Smooth muscle cell of the brain vasculature (primary cell): Measurements from ENCODE around the gene DMAC2L.
"Not testable (repeated sequence)": the region's sequence is repeated elsewhere in the genome, so short reads cannot be mapped to it uniquely, and the experiment has no call there.

Source experiments
- DNase-seq: peaks from one replicate; pipeline ENCODE4 v3.0.0-alpha.2; 2012; ENCODE audit warnings: low read depth, low spot score

DMAC2L gene, protein sequence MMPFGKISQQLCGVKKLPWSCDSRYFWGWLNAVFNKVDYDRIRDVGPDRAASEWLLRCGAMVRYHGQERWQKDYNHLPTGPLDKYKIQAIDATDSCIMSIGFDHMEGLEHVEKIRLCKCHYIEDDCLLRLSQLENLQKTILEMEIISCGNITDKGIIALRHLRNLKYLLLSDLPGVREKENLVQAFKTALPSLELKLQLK

DNA sequence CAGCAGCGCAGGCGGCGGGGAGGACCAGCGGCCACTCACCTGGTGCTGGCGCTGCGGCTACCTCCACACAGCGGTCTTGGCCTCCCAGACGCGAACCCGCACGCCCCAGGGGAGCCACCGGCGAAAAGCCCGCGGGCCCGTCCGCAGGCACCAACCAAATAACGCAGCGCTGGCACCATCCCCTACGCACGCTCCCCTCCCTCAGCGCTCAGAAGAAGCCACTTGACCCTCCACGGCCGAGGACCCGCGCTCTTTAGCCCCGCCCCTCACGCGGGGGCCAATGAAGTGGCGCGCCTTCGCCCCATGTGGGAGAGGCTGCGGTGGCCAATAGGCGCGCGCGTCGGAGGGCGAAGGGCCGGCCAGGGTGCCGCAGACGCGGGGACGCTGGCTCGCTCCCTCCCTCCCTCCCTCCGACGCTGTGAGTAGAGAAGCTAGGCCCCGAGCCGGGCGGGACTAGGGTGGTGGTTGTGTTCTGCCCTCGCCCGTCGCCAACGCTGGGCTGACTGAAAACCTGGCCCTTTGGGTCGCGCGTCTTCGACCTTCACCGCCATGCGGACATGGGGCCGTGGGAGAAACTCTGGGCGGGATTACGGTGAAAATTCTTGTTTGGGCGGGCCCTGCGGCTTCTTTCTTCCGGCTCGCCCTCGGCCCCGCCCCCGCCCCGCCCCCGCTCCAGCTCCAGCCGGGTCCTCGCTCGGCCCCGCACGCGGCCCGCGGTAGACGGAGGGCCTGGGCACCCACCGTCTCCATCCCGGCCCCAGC lies at the start of gene DMAC2L, which contains the start of gene L2HGDH:
Gene DMAC2L (plus strand): TSS at position 353 of the 762 bp plus-strand sequence. CDS start 9,164 bp downstream, outside the sequence.
Gene L2HGDH (minus strand): TSS at position 258 of the 762 bp plus-strand sequence. CDS start 79 bp downstream, at position 179.
- peak; percentile 83 for DNase-seq

GRCh38 chr14:50262865-50263264 lies 49.3 kb upstream of the DMAC2L start:
- DNase-seq = no peak

DNA sequence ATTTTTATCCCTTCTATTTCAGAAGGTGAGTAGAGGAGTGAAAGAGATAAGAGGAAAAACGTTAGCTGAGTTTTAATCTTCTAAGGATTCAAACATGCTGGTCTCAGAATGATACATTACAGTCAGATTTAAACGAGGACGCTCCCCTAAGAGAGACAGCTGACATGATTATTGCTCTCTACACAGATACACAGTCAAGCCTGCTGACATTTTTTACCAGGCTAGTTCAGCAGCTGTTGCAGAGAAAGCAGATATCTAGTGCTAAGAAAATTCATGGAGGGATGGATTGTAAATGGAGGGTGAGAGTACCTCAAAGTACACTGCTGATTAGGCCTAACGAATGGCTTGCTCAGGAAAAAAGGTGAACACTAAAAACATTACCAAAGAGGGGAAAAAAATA lies 48.8 kb upstream of the DMAC2L start:
- DNase-seq = no peak

DNA sequence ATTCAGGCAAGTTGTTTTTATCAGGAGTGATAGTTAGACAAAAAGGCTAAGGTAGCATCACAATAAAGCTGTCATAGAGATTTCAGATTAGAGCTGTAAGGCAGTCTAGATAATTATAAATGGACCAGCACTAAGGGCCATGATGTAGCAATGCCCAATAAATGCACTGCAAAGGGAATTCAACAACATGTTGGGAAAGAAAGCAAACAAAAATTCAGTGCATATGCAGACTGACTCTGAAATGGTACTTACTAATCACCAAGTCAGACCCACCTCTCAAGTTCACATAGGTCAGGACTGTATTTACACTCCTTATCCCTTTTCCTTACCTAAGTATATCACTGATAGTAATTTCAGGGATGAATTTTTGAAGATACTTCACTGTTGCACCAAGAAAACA lies 47.1 kb upstream of the DMAC2L start:
- no peak for DNase-seq

GRCh38 chr14:50270932-50271331 lies 41.2 kb upstream of the DMAC2L start:
- DNase-seq = no peak

GRCh38 chr14:50272498-50272897 lies 39.6 kb upstream of the DMAC2L start:
- no peak for DNase-seq

DNA sequence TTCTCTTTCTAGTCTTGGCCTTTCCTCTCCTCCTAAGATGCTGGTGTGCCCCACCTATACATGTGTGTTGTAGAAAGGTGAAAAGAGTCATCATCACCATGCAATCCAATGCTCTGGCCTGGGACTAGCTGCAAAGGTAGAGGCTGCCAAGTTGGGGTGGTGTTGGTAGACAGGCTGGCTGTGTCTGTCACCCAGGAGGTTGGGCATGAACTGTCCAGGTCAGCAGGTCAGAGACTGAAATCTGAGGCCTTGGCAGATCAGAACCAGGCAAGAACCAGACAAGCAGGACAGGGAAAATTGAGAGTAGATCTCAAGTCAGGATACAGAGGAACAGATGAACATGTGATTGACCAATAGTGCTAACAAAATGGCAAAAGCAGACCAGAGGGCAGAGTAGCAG lies 26.3 kb upstream of the DMAC2L start:
- DNase-seq = no peak

- DNase-seq = no peak
These were observed 24.0 kb upstream of the DMAC2L start for GRCh38 chr14:50288146-50288545.

DNA sequence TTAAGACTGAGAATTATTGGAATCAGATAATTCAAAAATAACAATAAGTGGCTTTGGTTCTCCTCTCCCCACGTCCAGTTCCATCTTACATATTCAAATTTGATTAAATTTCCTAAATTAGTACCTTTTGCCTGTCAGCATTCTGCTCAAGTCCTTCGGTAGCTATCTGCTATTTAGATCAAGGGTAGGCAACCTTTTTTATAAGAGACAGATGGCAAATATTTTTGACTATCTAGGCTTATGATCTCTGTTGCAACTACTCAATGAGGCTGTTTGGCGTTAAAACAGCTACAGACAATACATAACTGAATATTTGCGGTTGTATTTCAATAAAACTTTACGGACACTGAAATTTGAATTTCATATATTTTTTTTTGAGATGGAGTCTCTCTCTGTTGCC lies 21.8 kb upstream of the DMAC2L start:
- DNase-seq = no peak

DNA sequence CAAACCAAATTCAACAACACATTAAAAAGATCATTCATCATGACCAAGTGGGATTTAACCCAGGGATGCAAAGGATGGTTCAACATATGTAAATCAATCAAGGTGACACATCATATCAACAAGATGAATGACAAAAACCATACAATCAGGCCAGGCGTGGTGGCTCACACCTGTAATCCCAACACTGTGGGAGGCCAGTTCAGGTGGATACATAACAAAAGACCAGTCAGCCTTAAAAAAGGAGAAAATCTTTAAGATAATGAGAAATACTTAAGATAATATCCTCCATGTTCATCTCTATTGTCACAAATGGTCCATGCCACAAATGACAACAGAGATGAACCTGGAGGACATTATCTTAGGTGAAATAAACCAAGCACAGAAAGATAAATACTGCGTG lies 12.5 kb upstream of the DMAC2L start:
- DNase-seq = no peak

DNA sequence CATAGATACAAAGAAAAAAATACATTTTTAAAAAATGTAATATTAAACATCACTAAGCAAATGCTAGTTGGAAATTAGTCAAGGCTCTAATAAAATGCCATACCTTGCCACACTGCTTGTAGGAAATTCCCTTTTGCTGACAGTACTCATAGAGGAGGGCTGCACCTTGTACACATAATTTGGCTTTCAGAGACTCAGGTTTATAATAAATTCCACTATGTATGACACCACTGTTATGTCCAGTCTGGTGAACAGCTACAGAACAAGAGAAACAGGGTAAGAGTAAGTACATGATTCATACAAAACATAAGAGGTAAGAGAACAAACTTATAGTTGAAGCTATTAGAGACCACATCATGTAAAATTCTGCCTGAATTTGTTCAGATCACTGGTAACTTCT lies 10.2 kb upstream of the DMAC2L start:
- no peak for DNase-seq

DNA sequence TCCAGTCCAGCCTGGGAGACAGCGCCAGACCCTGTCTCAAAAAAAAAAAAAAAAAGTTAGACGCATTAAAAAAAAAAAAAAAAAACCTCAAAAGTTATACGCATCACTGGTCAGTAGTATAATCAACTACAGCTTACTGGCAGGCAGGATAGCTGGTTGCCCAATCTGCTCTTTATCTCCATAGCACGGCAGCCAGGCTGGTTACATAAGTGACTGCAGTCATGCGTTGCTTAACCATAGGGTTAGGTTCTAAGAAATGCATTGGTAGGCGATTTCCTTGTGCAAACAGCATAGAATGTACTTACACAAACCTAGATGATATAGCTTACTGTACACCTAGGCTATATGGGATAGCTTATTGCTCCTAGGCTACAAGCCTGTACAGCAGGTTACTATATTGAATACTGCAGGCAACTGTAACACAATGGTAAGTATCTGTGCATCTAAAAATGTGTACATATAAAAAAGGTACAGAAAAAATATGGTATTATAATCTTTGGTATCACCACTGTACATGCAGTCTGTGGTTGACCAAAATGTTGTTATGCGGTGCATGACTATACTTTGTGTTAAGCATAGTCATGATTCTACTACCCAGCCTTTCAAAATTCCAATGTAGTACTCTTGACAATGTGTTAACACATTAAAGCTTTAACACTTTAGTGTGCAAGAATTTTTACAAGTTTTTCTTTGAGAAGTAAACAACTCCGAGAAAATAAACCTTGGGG lies 8.2 kb upstream of the DMAC2L start:
- DNase-seq = no peak

DNA sequence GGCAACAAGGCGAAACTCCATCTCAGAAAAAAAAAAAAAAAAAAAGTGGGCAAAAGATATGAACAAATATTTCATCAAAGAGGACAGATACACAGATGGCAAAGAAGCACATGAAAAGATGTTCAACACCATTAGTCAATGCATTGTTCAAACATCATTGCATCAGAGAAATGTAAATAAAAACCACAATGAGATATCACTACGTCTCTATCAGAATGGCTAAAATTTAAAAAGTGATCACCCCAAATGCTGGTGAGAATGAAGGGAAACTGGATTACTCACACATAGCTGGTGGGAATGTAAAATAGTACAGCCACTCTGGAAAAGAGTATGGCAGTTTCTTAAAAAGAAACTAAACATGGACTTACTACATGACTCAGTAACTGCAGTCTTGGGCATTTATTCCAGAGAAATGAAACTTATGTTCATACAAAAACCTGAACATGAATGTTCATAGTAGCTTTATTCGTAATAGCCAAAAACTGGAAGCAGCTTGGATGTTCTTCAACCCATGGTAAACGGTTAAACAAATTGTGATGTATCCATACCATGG lies 3.7 kb upstream of the DMAC2L start:
- DNase-seq = no peak

GRCh38 chr14:50310445-50310844 lies 1.7 kb upstream of the DMAC2L start:
- no peak for DNase-seq

- DNase-seq = no peak
These were observed 670 bp upstream of the DMAC2L start for GRCh38 chr14:50311337-50311971.

GRCh38 chr14:50312734-50313054 lies 570 bp downstream of the DMAC2L start:
- DNase-seq = no peak

DNA sequence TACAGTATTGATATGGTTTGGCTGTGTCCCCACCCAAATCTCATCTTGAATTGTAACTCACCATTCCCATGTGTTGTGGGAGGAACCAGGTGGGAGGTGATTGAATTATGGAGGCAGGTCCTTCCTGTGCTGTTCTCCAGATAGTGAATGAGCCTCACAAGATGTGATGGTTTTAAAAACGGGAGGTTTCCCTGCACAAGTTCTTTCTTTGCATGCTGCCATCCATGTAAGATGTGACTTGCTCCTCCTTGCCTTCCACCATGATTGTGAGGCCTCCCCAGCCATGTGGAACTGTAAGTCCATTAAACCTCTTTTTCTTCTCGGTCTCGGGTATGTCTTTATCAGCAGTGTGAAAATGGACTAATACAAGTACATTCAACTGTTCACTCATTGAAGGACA lies 2.0 kb downstream of the DMAC2L start:
- DNase-seq = not testable (repeated sequence)

- DNase-seq = no peak
These were observed 6.0 kb downstream of the DMAC2L start for GRCh38 chr14:50318031-50318626.

- DNase-seq = no peak
These were observed 7.2 kb downstream of the DMAC2L start for GRCh38 chr14:50319293-50319692.

GRCh38 chr14:50319721-50320120 lies 7.6 kb downstream of the DMAC2L start:
- DNase-seq = no peak

- DNase-seq = no peak
These were observed 8.2 kb downstream of the DMAC2L start for GRCh38 chr14:50320283-50320682.
